Stomach (tissue), 4 donors: ENCODE data around the gene TLNRD1.

Experiments used
- CTCF ChIP-seq, 7 experiments: fragments of 450-650 bp in 4 of 7; fragments of 200-600 bp in 3 of 7; sonication (generic) in 3 of 7; IDR thresholded peaks; one replicate each; pipeline ENCODE4 v1.5.1; 2016 to 2019; ENCODE audit warnings: antibody characterized with exemption in 7 of 7, control low read depth in 2 of 7, mild to moderate bottlenecking in 1 of 7
- POLR2AphosphoS5 ChIP-seq, 3 donors: sonication (generic); formaldehyde crosslinking; IDR thresholded peaks; one replicate each; pipeline ENCODE4 v1.6.1; 2016; ENCODE audit warnings: antibody characterized with exemption in 3 of 3

- TF ChIP-seq CTCF (IDR thresholded peaks at IDR 0.05) = no peak
- no peak for TF ChIP-seq POLR2AphosphoS5 (IDR thresholded peaks at IDR 0.05)
Measured at GRCh38 chr15:81014446-81015093, 13.8 kb downstream of the TLNRD1 start.
